GM19328 (cell line): Measurements from ENCODE around the gene MICAL2.

Experiments used
- ATAC-seq: cut with Tn5 transposase; IDR thresholded peaks from one replicate; pipeline ENCODE4 v1.9.1; 2021; ENCODE audit warnings: mild to moderate bottlenecking, moderate library complexity; ENCODE audit not compliant: unreplicated experiment

The MICAL2 gene

DNA sequence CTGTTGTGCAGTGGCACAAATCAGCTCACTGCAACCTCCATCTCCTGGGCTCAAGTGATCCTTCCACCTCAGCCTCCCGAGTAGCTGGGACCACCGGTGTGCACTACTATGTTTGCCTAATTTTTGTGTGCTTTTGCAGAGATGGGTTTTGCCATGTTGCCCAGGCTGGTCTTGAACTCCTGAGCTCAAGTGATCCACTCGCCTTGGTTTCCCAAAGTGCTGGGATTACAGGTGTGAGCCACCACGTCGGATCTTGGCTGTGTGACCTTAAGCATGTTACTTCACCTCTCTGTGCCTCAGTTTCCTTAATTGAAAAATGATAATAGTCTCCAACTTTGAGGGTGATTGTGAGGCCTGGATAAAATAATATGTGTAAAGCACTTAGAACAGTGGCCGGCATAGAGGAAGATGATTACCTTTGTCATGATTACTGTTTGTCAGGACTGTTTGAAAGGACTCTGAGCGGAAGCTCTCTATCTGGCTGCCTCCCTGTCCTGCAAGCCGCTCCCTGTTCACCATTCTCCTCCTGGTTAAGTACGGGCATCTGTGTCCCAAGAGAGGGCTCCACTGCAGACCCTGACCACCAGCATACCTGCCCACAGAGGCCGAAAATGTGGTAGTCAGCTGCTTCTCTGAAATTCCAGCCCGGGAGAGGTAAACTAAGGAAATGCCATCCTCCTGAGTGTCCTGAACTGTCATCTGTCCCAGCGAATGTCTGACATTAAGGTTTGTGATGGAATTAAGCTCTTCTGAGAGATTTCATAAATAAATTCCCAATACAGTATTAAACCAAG lies 73.6 kb downstream of the MICAL2 start:
- no peak for ATAC-seq

DNA sequence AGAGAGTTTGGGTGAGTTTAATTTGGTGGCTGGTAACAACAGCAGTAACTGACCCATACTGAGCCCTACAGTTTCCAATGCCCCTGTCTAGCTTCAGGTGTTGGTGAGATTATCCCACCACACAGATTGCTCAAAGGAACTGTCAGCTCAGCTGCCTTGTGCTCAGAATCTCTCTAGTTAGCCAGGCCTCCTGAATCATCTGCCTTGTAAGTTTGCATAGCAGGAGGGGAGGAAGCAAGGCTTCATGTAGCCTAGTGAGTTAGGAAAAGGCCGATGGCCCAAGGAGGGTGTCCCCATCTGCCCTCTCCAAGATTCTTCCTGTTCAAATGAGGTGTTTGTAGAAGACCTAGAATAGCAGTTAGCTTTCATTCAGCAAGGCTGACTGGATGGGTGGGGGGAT lies 74.3 kb downstream of the MICAL2 start:
- ATAC-seq, result no peak

DNA sequence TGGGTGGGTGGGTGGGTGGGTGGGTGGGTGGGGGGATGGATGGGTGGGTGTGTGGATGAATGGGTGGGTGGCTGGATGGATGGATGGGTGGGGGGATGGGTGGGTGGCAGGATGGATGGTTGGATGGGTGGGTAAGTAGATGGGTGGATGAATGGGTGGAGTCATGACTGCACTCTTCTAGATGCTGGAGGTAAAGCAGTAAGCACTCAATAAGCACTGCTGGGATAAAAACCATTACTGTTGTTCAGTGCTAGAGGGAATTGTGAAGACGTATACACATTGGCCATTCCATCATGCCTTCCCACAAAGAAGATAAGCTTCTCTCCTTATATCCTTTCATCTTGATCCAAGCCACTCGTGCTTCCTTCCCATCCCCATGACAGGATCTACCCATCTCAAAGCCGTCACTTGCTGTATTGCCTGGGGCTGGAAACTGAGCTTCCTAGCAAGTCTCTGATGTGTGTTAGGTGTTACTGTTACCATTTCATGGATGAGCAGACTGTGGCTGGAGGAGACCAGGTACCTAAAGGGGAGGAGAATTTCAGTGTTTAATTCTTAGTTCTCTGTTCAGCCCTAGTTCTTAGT lies 74.8 kb downstream of the MICAL2 start:
- ATAC-seq, result no peak

DNA sequence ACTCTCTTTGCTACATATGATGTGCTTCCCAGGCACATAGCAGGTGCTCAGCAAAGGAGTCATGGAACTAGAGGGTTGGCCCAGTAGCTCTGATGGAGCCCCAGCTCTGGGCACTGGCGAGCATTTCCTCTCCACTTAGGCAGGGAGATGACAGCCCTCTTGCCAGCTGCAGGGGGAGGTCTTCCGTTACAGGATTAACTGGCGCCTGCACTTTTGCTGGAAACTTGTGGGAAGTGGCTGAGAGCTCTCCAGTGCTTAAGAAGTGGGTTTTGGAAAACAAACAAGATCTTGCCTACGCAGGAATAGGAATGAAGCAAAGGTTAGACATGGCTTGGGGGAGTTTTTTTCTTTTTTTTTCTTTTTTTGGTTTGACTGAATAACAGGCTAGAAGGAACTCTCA lies 75.5 kb downstream of the MICAL2 start:
- ATAC-seq, result no peak

DNA sequence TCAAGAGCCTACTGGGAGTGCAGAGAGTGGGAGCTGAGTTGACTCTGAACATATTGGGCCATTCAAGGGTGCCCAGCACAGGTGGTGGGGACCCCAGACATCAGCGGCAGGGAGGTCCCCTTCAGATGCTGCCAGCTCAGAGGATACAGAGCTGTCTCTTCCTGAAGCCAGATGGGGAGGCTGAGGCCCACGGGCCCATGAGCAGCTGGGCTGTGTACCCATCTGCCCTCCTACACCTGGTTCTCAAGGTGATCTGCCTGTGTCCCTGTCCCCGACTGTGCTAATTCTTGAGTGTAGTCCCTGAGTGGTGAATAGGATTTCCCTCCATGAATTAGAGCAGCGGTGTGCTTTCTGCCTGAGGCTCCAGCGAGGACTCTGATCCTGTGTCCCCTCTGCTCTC lies 76.3 kb downstream of the MICAL2 start:
- no peak for ATAC-seq

DNA sequence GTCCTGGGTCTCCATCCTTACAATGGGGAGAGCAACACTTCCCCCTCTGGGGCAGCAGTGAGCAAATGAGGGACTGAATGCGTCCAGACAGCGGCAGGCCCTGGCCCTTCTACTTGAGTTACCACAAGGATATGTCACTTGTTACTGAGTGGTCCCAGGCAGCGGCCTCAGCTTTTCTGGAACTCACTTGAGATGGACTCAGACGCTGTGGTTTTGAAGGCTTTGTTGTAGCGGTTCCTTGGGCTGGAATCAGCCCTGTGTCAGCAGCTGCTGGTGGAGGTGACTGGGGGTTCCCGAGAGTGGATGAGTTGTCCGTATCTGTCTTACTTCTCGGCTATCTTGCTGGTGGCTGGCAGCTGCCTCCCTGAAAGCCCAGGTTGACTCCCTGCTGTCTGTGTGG lies 77.0 kb downstream of the MICAL2 start:
- no peak for ATAC-seq

DNA sequence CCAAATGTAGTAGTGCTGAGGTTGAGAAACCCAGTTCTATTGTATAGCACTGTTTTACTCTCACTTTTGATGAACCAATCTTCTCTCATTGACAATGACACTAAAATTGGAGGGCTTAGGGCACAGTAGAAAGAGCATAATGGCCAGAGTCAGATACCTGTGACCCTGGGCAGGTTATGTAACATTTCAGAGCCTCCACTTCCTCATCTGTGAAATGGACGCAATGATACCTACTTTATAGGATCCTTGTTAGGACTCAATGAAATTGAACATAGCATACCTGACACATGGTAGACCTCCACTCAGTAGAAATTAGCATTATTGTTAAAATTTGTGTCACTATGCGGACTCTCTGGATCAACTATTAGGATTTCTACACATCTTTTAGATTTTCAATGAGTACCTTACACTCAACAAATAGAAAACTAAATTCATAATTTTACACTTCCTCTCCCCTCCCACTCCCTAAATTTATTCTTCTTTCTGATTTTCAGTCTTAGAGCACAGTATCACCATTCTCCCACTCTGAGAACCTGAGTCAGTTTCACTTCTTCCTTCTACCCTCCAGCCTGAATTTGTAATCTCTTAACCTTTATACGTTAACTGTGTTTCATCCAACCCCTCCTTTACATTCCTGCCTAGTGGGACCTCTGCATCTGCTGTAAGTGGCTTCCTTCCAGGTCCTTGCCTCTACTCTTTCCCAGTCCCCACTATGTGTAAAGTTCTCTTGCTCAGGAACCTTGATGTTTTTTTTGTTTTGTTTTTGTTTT lies 78.3 kb downstream of the MICAL2 start:
- ATAC-seq, result peak; percentile 78

DNA sequence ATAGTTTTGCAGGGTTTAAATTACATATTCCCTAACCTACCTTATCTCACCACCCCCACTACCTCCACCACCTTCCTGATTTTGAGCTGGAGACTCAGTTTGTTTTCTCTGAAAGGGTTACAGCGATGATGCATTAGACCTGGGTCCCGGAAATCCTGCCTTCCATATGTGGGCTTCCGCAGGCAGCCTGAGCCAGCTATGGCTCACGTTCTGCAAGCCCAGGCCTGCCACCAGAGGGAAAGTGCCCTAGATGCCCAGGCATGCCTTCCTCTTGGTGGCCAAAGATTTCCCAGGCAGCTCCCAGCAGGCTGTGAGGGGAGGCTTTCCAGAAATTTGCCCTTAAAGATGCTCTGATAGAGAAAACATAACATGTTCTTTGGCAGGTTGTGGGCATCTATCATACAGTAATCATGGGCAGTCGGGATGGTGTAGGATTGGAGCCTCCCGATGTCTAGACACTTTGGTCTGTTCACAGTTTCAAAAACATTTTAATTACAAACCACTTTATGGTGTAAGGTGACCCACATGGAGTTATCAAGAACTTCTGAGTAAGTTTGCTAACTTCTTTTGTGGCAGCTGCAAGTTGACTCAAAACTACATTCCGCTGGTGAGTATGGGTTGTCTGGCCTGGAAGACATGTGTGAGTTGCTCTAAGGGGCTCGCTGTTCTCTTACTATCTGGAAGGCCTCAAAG lies 79.3 kb downstream of the MICAL2 start:
- no peak for ATAC-seq

GRCh38 chr11:12190511-12190910 lies 80.1 kb downstream of the MICAL2 start:
- no peak for ATAC-seq

DNA sequence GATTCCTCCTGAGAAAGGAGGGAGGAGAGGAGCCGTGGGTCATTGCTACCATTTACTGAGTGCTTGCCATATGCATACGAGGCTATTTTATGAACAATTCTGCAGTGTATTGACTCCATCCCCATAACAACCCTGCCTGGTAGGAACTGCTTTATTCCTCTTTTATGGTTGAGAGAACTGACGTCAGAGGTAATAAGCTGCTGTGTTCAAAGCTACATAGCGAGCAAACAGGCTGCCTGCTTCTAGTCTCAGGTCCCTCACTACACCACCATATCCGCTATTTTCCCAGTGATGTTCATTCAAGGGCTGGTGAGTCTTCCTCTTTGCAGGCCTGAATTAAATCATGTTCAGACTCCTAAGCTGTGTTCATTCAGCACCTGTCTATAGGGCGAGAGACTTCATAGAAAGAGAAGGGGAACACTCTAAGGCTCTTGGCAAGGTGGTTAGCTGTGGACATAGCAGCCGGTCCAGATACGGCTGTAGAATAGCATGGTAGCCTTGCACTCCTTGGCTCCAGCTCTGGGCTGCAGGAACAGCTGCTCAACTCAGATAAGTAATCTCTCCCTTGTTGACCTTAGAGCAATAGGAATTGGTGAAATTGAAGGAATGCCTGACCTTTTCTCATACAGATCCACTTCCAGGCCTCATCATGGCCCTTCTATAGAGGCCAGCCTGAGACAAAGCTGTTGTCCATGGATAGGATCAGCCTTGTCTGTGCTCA lies 82.6 kb downstream of the MICAL2 start:
- no peak for ATAC-seq

GRCh38 chr11:12193515-12194336 lies 83.3 kb downstream of the MICAL2 start:
- ATAC-seq, result no peak

DNA sequence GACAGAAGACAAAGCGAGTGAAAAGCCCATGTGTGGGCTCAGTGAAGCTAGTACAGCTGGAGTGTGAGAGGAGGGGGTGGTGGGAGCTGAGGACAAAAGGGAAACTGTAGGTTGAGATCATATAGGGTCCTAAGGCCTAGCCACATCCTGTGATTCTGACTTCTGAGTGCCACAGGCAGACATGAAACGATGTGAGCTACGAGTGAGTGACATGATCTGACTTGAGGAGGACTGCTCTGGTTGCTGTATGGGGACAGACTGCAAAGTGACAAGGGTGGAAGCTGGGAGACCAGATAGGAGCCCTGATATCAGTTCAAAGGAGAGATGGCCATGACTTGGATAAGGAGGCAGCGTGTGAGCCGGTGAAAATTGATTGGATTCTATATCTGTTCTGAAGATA lies 85.4 kb downstream of the MICAL2 start:
- ATAC-seq, result peak; percentile 64

DNA sequence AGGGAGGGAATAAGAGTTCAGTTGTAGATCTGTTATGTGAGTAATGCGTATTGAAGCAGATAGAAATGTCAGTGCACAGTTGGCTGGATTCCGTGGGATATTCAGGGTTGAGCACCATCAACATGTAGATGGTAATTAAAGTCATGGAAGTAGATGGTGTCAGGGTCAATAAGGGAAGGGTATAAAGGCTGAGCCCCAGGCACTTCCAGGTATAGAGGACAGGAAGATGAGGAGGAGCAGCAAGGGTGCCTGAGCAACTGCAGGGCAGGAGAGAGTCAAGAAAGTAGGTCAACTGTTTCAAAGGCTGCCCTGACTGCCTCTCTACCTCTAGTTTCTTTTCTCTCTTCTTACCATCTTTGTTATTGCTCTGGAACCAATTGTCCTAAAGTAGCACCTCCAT lies 85.9 kb downstream of the MICAL2 start:
- ATAC-seq, result no peak

DNA sequence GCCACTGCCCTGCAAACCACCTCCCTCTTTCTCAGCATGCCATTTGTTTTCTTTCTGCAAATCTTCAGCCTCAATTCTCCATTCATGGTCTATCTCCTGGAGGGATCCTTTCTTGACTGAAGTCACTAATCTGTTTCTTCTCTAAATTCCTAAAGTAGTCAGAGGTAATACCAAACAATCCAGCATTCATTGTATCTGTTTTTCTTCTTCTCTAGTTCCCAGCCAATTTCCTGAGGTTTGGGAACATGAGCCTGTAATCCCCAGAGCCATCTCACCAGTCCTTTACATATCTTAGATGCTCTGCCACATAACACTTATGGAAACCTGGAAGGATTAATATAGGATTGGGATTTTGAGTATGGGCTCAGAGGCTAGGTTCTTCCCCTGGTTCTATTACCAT lies 86.5 kb downstream of the MICAL2 start:
- no peak for ATAC-seq

DNA sequence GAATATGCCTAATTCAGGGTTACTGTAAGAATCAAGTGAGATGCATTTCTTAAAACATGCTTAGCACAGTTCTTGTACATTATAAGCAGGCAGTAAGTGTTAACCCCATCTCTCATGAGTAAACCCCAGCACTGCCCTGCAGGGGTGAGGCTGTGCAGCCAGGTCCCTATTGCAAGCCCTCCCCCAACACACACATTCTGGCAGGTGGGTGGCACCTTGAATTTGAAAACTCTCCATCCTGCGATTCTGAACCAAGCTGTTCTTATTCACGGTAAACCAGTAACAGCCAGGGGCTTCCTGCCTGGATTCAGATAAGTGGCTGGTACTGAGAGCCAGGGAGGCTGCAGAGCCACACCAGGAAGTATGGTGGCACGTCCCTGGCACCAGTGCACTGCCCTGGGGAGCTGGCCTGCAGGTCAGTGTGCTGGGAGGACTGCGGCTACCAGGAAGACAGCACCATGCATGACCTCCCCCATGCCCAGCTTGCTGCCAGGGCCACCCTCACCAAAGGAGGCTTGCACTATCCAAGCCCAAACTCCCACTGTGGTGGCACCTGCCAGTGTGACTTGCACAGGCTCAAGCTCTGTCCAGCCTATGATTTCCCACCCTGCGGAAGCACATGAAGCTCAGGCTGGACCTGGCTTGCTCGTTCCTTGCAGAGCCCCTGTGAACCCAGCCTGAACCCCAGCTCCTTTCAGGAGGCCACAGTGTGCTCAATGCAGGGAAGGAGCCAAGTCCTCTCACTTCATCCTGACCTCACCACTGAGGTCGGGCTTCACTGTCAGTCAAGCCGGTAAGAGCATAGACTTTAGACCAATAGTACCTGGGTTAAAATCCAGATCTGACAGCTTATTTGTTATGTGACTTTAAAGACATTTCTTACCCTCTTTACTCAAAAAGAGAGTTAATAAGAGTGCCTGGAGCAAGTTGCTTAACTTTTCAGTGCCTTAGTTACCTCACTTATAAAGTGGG lies 88.1 kb downstream of the MICAL2 start:
- ATAC-seq, result no peak

DNA sequence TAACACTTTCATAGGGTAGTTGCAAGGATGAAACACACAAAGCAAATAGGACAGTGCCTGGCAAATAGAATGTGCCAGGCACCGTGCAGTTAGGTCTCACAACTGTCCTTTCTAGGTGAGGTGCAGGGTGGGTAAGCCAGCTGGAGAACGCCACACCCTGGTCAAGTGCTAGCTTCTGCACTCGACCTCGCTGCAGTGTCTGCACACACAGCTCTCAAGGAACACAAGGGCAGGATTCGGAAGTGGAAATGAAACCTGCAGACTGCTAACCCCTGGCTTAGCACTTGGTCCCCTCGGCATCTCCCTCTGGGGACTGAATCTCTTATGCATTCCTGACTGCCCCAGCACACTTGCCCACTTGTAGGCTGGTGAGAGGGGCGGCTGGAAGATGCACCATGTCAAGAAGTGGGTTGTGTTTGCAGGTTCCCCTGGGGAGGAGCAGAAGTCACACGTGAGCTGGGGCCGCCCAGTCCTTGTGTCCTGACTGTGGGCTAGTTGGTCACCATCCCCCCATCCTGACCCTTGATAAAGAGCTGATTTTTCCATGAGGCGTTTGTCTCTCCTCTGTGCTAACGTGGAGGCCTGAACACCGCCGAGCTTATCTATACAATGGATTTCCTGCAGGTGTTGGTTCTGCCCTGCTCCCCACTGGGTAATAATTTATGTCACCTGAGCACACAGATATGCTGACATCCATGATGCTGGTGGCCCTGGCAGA lies 89.0 kb downstream of the MICAL2 start:
- ATAC-seq, result no peak

GRCh38 chr11:12200279-12200990 lies 90.0 kb downstream of the MICAL2 start:
- ATAC-seq, result no peak
